ENCODE results near the gene ZNF740.
"Not testable (repeated sequence)": the region's sequence is repeated elsewhere in the genome, so short reads cannot be mapped to it uniquely, and the experiment has no call there.

DNA sequence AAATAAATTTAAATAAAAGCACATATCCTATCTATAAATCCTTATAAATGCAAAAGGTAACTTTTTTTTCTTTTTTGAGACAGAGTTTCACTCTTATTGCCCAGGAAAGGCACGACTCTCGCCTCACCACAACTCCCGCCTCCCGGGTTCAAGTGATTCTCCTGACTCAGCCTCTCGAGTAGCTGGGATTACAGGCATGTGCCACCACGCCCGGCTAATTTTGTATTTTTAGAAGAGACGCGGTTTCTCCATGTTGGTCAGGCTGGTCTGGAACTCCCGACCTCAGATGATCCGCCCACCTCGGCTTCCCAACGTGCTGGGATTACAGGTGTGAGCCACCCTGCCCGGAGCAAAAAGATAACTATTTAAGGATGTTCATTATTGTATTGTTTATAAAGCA is 1.7 kb upstream of the ZNF740 start:
- not testable (repeated sequence) for TF ChIP-seq TAF1 (IDR thresholded peaks at IDR 0.05; ENCODE audit: borderline replicate concordance, low read depth, low read length); POLR2A (IDR thresholded peaks at IDR 0.05; ENCODE audit: low read depth, low read length); POLR2AphosphoS5 (IDR thresholded peaks at IDR 0.05; ENCODE audit: low read depth, low read length)

Measured in GM12892 (cell line).